K562 (cell line): ENCODE results near the gene CENPC. TPM values are rescaled to one million over a fixed set of nuclear protein-coding genes. Genes with fewer than 3 reads are reported as not detected.

Experiments used
- ETS2 ChIP-seq: IDR thresholded peaks from 2 replicates; pipeline ENCODE4 v1.6.1; 2016; ENCODE audit warnings: borderline replicate concordance, missing genetic modification characterization, mild to moderate bottlenecking, moderate library complexity, missing compliant biosample characterization; ENCODE audit not compliant: poor library complexity, severe bottlenecking
- RREB1 ChIP-seq: fragments of 250-450 bp; sonication (Bioruptor Pico); IDR thresholded peaks from 2 replicates; pipeline ENCODE4 v1.4.0; 2020
- SMAD1 ChIP-seq: fragments of 150-350 bp; IDR thresholded peaks from 2 replicates; pipeline ENCODE4 v1.6.1; 2014; ENCODE audit warnings: low read length, low read depth; ENCODE audit not compliant: partially characterized antibody
- SMARCB1 ChIP-seq: IDR thresholded peaks from 2 replicates; pipeline ENCODE4 v1.6.1; 2011; ENCODE audit warnings: improper control_type of control experiment, low read depth; ENCODE audit not compliant: insufficient read length
- ZFP36 ChIP-seq: fragments of 150-350 bp; IDR thresholded peaks from 2 replicates; pipeline ENCODE4 v1.6.1; 2018; ENCODE audit warnings: low read length, low read depth; ENCODE audit not compliant: partially characterized antibody
- ZNF592 ChIP-seq: fragments of 450-650 bp; IDR thresholded peaks from 2 replicates; pipeline ENCODE4 v1.6.1; 2017; ENCODE audit warnings: antibody characterized with exemption, mild to moderate bottlenecking
- polyA plus RNA-seq, 8 experiments: library from polyadenylated mRNA; depleted of rRNA in 4 of 8; stranded (reverse) in 5 of 8; unstranded in 3 of 8; fragments of >200 nt; fragmentation: Nextera tagmentation in 2 of 8; fragmentation: Illumina TruSeq in 1 of 8; extraction: Ambion mirVana in 2 of 8; extraction: Trizol in 1 of 8; gene quantifications; 2 replicates each; pipeline versions ENCODE4 v1.2.1 to v1.2.3, GENCODE V29; 2011 to 2014; ENCODE audit warnings: inconsistent platforms in 1 of 8, missing spikeins in 1 of 8
- total RNA-seq, 7 experiments: library from RNA; depleted of rRNA in 6 of 7; stranded (reverse); fragments of >200 nt in 6 of 7; fragmentation: Illumina TruSeq in 2 of 7; extraction: Trizol in 2 of 7; gene quantifications; 2 replicates each; pipeline versions ENCODE4 v1.2.1 to v1.2.3, GENCODE V29; 2011 to 2021; ENCODE audit warnings: low replicate concordance in 1 of 7

CENPC gene
- total and polyA plus RNA-seq, 9 of the 15 experiments (the other 6 are each of a cell fraction or from before 2014, with no cell fraction given), result 18.1 to 48.5 (median 30.8) TPM

- TF ChIP-seq RREB1 (CRISPR knock-in tag) (no peak), ZNF592 (no peak), ETS2 (tag) (no peak), SMAD1 (no peak), ZFP36 (no peak), SMARCB1 (no peak)
These were observed 84.7 kb downstream of the CENPC start (continued) for GRCh38 chr4:67460574-67460973.
